ENCODE data around the gene BRPF1.

Gene BRPF1, protein sequence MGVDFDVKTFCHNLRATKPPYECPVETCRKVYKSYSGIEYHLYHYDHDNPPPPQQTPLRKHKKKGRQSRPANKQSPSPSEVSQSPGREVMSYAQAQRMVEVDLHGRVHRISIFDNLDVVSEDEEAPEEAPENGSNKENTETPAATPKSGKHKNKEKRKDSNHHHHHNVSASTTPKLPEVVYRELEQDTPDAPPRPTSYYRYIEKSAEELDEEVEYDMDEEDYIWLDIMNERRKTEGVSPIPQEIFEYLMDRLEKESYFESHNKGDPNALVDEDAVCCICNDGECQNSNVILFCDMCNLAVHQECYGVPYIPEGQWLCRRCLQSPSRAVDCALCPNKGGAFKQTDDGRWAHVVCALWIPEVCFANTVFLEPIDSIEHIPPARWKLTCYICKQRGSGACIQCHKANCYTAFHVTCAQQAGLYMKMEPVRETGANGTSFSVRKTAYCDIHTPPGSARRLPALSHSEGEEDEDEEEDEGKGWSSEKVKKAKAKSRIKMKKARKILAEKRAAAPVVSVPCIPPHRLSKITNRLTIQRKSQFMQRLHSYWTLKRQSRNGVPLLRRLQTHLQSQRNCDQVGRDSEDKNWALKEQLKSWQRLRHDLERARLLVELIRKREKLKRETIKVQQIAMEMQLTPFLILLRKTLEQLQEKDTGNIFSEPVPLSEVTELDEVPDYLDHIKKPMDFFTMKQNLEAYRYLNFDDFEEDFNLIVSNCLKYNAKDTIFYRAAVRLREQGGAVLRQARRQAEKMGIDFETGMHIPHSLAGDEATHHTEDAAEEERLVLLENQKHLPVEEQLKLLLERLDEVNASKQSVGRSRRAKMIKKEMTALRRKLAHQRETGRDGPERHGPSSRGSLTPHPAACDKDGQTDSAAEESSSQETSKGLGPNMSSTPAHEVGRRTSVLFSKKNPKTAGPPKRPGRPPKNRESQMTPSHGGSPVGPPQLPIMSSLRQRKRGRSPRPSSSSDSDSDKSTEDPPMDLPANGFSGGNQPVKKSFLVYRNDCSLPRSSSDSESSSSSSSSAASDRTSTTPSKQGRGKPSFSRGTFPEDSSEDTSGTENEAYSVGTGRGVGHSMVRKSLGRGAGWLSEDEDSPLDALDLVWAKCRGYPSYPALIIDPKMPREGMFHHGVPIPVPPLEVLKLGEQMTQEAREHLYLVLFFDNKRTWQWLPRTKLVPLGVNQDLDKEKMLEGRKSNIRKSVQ (N-terminal part only)

DNA sequence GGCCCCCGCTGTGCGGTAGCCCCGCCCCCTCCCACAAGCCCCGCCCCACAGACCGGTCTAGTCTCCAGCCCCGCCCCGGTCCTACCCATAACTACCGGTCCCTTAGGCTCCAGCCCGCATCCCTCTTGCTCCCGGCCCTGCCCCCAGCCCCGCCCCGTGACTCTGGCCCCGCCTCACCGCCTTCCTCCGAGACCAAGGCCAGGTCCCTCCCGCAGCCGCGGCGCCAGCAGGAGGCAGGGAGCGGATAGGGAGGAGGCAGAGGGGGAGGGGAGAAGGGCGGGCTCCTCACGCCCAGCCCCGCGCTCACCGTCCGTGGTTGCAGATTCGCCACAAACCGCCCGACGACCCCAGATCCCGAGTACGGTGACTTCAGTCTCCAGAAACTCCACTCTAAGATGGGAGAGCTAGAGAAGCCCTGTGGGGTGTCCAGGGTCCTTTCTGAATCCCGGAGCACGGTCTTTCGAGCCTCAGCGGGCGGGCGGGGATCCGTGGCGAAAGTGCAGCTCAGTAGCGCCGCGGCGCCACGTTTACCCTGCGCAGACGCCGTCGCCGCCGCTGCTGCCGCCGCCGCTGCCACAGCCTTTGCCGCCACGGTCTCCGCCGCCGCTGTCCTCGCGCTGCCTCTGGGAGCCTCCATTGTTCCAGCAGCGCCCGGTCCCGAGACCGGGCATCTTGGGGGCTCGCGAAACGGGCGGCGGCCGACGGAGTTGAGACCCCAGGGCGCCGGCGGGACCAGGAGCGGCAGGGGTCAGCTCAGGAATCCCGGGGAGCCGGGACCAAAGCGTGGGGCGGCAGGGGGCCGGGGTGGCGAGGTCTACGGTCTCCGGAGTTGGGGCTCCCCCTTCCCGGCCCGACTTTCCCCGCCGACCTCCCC lies at the start of gene BRPF1:
Gene BRPF1, plus strand, starts transcription at position 530 of the 874 bp plus-strand sequence. CDS start 2,406 bp downstream, outside the sequence.
- peak; percentile 99 to 100 for DNase-seq

DNA sequence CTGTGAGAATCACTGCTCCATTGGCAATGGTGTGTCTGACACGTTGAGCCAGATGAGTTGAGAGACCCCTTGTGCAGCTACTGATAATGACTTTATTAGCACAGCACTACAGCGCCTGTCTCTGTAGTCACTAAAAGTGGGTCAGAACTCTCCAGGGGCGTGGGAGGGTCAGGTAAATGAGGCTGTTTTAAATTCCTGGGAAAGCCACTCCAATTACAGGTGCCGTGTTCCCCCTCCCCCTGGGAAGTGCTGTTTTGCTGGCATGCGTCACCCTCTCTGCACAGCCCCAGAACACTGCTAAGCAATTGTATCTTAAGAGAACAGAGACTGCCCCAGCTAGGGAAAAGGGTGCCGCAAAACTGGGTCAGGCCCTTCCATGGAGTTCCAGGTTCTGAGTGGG lies 49.4 kb upstream of the BRPF1 start:
- DNase-seq: no peak

DNA sequence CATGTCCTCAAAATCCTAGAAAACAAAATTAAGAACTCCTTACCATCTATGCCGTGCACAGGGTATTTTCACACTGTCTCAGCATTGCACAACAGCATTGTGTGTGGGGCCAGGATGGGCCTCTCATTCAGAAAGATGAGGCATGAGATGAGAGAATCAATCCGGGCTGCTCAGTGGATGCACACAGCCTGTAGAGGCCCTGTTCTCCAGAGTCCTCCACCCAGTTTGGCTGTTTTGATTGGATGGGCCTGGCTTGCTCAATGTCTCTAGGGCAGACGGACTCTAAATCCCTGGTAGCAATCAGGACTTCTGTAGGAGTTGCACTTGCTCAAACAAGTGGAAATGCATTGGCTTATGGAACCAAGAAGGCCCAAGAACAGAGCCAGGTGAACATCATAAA lies 48.1 kb upstream of the BRPF1 start:
- DNase-seq: no peak

DNA sequence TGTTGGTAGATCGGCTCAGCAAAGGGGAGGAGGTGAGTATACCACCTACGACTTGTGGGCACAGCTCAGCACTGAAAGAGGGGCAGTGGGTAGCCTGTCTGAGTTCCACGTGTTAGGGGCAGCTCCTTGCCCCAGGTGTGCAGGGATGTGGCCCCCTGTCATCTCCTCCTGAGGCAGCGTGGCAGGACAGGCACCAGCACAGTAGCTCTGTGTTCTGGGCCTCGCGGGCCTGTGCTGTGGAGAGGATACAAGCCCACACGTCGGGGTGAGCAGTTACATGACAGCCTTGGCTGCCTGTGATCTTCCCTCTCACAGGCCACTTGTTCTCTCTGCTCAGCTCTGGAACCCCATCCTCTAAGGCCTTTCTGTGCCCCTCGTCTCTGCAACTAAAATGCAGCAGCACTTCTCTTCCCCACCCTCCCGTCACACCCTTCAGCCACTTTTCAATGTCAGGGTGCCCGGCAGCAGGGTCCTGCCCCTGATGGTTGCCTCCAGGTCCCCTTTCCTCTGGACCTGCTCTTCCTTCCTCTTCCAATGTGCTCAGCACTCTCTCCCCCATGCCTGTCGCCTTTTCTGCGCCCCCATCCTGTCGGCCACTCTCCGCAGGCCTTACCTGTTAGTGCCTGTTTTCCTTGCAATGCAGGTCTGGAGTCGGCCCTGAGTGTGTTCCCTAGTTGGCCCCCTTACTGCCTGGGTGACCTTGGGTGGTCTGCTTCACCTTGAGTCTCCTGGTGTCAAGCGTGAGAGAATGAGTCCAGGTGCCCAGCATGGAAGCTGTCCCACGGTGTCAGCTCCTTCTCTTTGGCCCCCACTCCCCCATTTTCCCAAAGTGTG lies 46.1 kb upstream of the BRPF1 start:
- no peak for DNase-seq

DNA sequence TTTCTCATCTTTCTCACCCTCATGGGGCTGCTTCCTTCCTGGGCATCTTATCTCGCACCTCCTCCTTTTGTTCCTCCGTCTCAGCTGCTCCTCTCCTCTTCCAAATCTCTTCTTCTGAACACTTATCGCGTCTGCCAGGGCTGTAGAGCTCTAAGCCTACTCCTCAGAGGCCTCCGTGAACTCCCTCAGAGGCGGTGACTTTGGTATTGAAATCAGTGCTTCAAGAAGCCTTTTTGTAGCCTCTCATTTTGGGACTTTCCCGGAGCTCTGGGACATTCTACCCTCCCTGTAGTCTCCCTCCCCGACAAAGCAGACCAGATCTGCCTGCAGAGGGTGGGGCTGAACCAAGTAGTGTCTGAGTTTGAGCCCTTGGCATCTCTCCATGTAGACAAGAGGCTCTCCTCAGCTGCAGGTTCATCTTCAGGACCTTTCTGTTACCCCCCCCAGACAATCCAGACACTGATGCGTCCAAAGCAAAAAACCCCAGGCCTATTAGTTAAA lies 45.4 kb upstream of the BRPF1 start:
- no peak for DNase-seq

DNA sequence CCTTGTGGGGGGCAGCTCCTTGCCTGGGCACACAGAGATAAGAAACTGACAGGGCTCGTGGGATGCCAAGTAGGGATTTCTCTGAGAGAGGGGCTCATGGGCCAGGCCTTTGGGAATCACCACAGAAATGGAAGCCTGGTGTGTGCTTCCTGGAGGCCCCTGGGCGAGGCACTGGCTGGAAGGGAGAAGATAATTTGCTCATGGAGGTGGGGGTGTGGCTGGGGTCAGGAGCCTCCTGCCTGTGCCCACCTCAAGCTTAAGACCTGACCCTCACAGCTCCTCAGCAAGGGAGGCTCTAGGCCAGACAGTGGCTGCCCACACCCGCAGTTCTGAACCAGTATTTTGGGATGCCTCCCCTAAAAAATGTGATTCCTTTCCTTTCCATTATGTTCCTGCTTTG lies 44.8 kb upstream of the BRPF1 start:
- DNase-seq: no peak

DNA sequence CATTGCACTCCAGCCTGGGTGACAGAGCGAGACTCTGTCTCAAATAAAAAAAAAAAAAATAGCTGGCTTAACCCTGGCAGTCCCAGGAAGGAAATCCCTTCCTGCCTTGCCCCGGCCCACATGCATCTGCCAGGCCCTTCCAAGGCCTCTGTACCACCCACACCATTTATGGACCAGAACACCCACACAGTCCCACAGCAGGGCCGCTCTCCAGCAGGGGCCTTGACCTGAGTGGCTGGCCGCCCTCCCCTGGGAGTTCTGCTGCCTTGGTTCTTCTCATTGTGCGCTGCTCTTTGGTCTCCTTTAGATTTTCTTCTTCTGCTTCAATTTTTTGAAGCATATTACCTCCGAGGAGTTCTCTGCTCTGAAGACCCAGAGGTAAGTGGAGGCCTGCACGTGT lies 44.0 kb upstream of the BRPF1 start:
- DNase-seq: no peak

DNA sequence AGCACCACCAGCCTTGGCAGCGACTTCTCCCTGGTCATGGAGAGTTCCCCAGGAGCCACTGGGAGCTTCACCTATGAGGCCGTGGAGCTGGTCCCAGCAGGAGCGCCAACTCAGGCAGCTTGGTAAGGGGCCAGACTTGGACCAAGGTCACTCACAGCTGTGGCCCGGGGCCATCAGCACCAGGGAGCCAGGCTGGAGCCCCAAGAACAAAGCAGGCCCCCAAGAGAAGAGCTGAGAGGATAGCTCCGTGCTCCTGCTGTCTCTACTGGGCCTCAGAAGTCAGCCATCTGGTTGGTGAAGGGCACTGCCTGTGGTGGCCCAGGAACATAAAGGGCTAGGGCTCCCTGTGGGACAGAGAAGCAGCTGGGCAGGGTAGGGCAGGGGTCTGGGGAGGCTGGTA lies 42.6 kb upstream of the BRPF1 start:
- DNase-seq: no peak

DNA sequence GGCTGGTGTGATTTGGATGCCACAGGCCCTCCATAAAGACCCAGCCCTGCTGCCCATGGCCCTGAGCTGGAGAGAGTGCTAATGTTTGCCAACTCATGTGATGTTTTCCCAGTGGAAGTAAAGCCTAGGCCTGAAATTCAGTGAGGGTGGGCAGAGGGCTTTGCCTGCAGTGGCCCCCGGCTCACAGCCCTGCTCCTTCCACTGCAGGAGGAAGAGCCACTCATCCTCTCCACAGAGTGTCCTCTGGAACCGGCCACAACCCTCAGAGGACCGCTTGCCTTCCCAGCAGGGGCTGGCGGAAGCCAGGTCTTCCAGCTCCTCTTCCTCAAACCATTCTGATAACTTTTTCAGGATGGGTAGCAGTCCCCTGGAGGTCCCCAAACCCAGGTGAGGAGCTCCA lies 41.8 kb upstream of the BRPF1 start:
- DNase-seq: no peak

DNA sequence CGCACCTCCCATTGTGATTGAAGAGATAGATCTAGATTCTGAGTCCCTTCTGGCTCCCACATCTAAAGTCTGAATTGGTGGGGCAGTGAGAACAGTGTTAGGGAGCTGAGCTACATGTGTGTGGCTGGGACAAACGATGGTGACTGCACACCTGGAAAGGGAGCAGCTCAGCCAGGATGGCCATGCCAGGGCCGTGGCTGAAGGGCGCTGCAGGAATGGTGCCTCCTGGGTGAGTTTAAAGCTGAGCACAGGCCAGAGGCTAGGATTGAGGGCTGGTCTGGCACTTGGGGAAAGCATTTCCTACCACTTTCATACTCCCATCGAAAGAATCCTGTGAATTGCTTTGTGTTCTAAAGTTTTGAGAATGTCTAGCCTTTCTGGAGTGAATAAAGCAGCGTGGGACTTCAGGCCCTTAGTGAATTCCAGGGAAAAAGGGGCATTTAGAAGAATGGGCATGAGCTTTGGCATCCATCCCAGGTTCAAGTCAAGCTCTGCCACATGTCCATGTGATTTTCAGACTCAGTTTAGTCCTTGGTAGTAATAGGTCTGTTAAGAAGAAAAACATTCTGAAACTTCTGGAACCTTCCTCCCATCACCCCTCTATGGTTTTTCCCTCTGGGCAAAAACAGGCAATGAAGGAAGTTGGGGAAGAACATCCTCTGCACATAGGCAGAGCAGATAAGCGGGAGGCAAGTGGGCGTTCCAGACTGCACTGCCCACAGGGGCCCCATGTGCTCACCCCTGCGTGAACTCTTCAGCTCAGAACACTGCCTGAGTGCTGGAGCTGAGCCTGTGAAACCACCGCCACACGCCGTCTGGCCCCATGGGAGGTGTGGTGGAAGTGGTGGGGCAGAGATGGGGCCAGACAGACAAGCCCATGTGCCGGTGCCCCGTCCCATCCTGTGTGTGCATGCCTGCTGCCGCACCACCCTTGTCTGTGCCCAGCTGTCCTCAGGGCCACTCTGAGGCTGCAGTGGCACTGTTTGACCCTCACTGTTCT lies 40.8 kb upstream of the BRPF1 start:
- no peak for DNase-seq

DNA sequence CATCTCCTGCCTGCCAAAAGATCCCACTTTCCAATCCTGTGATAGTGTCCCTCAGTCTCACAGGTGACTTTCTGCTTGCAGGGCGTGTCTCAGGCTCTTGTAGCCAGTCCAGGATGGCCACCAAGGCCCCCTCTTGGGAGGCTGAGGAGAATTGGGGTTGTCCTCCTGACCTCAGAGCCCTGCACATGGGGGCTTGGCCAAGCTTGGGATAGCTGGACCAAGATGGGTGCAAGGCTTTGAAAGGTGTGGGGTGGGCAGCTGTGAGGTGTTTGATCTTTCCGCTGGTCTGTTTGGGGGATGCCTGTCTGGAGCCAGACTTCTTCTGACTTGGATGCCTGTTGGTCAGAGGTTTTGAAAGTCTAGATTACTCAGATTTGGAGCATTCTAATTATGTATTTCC lies 39.9 kb upstream of the BRPF1 start:
- DNase-seq: no peak

DNA sequence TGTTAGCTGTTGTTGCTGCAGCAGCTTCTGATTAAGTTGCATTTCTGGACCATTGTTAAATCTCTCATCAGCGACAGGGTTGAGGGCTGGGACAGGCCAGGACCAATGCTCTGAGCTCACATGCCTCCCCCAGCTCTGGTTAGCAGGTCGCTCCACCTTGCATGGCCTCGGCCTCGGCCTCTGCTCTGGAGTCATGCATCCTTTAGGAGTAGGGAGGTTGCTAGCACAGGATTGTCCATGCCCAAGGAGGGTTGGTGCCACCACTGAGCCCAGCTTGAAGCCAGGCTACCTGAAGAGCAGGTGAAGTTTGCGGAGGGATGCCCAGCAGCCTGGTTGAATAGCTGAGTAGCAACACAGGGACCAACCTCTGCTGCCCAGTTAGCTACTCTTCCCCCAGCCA lies 39.1 kb upstream of the BRPF1 start:
- no peak for DNase-seq

DNA sequence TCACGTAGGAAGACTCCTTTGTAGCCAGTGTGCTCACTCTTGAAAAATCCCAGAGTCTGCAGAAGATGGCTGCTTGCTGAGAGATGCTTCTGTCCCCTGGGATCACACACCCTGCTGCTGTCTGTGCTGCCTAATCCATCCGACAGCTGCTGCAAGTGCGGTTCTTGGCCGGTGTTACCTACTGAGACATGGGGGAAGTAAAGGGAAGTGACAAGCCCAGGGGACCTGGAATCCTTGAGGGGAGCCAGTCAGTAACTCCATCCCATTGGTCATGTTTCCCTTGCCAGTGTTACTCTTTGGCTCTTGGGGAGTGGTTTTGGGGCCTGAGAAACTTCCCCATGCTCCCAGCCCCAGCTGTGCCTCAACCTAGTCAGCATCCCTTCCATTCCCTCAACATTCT lies 36.2 kb upstream of the BRPF1 start:
- no peak for DNase-seq

DNA sequence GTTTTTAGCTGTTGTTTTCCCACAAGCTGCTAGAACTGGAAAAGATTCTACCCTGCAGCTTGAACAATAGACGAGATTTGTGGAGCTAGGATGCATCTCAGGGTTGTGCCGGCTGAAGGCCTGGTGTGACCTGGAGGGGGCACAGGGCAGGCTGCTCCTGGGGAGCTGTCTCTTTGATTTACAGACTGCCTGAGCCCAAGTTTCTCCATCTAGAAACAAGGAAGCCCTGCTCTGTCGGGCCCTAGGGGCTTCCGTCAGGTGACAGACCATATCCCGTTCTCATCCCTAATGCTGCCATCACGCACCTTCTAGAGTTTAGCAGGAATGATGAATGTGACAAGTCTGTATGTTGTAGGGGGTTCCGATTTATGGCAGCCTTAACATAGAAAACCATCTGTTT lies 35.8 kb upstream of the BRPF1 start:
- no peak for DNase-seq

DNA sequence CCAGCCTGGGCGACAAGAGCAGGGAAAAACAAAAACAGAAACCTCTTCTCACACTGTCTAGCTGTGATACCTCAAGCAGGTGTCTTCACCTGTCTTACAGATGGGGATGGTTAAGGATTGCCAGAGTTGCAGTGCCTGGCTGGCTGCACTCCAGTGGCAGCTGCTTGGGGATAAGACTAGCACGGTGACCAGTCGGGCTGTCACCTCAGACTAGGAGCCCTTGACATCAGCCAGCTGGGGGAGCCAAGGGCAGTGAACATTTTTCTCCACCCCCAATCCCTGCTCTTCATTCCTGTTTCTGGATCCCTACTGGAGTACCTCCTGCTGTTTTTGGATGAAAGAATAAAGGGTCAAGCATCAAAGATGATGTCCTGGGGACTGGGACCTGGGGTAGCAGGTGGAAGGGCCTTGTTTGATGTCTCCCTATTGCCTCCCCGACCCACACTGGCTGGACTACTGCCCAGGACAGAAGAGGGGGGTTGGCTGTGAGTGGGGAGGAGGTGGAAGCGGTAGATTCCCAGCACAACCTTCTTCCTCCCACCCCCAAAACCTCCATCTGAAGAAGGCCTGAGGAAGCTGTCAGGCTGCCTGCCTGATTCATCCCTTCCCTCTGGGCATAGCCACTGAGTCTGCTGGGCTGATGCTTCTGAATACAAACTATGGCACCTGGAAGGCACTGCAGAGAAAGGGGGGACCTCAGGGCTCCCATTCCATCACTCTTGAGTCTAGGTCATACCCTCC lies 34.9 kb upstream of the BRPF1 start:
- DNase-seq: no peak

DNA sequence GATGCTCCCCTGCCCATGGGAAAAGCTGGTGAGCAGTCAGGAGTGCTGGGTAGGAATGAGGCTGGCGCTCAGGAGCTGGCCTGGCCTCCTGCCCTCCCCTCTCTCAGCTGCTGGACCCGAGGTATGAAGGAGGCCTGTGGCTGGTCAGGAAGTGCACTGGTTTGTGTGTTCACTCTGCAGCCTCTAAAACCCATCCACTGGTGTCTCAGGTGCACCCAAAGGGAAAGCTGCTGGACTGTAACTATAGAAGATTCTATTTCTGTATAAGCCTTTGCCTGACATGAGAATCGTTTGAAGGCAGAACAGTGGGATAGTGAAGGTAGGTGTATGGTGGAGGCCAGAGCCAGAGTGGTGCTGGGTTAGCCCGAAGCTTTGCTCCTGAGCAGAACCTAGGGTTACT lies 33.6 kb upstream of the BRPF1 start:
- DNase-seq: no peak

DNA sequence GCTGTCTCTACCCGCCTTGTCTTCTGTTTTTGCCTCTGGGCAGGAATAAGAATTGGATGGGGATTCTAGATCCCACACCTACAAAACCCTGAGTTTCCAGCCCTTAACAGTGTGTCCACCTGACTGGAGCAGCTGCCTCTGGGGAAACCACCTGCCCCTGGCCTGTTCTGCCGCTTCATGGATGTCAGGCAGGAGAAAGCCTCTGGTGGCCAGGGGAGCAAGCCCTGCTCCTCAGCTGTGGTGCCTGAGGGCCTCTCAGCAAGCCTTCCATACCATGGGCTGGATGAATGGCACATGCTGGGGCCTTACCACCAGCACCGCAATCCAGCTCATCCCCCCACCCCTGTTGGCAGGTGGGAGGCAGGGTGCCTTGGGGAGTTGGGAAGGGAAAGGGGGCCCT lies 33.2 kb upstream of the BRPF1 start:
- DNase-seq: no peak

DNA sequence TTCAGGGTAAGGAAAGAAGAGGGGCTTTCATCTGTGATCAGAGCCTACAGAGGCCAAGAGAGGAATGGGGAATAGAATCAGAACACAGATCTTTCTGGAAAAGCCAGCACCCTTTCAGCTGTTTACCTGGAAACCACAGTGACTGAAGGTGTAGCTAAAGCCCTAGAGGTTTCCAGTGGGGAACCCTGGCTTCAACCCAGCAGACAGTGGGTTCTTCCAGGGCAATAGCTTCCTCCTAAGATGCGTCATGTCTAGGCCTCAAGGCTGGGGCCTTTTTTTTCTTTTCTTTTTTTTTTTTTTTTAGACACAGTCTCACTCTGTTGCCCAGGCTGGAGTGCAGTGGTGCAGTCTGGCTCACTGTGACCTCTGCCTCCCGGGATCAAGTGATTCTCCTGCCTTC lies 31.0 kb upstream of the BRPF1 start:
- no peak for DNase-seq

DNA sequence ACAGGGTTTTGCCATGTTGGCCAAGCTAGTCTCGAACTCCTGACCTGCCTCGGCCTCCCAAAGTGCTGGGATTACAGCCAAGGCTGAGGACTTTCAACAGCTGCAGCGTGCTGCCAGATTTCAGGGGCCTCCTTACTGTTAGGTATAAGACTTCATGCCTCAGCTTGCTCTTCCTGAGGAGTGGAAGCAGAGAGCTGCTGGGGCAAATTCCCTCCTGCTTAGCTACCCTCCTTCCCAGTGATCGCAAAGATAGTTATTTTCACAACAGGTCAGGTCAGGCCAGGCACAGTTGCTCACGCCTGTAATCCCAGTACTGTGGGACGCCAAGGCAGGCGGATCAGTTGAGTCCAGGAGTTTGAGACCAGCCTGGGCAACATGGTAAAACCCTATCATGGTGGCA lies 30.5 kb upstream of the BRPF1 start:
- no peak for DNase-seq

Measured in stimulated activated CD4-positive, alpha-beta T cell treated with anti-CD3 and anti-CD28 coated beads, Interleukin-2, amount 100 ng/mL, for 24 hours (primary cell).